Measurements from ENCODE around the gene SZT2.
"Not testable (repeated sequence)": the region's sequence is repeated elsewhere in the genome, so short reads cannot be mapped to it uniquely, and the experiment has no call there.

SZT2 gene

DNA sequence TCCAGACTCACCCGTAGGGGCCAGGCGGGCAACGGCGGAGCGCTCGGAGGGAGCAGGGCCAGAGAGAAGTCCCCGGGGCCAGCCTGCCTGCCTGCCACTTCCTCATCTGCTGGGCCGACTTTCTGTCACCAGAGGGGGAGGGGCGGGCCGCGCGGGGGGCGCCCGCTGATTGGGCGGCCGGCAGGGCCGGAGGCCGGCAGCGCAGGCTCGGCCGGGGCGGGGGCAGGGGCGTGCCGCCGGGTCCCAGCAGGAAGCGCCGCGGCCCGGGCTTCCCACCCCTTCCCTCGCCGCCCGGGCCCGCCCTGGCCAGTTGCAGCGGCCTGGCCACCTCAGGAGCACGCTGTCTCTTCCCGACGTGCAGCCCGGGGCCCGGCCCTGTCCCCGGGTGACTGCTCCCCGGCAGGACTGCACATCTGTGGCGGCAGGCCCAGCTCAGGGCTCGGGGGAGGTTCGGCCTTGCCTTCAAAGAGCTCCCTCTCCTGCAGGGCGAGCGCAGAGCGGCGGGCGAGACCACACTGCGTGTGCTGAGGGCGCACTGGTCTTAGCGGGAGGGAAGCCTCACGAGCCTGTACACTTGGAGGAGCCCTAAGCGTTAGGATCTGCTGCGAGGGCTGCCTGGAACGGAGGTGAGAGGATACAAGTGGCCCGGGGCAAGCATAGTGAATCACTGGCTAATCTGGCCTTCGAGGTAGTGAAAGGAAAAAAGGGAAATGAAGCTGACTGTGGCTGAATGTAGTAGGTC lies 21.6 kb upstream of the SZT2 start, which contains the start of gene ELOVL1:
Gene ELOVL1, minus strand, starts transcription at position 108 of the 742 bp plus-strand sequence. CDS start 2,402 bp downstream, outside the sequence.
- peak within 1 kb of the TSS; percentile 83 for H3K4me3 ChIP-seq (ENCODE audit: low read depth, low read length)
- peak; percentile 37 for TF ChIP-seq MYC (IDR thresholded peaks at IDR 0.05; ENCODE audit: low read depth, low read length)
- TF ChIP-seq, protein P1, sequence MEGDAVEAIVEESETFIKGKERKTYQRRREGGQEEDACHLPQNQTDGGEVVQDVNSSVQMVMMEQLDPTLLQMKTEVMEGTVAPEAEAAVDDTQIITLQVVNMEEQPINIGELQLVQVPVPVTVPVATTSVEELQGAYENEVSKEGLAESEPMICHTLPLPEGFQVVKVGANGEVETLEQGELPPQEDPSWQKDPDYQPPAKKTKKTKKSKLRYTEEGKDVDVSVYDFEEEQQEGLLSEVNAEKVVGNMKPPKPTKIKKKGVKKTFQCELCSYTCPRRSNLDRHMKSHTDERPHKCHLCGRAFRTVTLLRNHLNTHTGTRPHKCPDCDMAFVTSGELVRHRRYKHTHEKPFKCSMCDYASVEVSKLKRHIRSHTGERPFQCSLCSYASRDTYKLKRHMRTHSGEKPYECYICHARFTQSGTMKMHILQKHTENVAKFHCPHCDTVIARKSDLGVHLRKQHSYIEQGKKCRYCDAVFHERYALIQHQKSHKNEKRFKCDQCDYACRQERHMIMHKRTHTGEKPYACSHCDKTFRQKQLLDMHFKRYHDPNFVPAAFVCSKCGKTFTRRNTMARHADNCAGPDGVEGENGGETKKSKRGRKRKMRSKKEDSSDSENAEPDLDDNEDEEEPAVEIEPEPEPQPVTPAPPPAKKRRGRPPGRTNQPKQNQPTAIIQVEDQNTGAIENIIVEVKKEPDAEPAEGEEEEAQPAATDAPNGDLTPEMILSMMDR (IDR thresholded peaks at IDR 0.05; ENCODE audit: low read depth, low read length), result peak; percentile 12
- TF ChIP-seq, protein P2, sequence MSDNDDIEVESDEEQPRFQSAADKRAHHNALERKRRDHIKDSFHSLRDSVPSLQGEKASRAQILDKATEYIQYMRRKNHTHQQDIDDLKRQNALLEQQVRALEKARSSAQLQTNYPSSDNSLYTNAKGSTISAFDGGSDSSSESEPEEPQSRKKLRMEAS (IDR thresholded peaks at IDR 0.05; ENCODE audit: low read depth, low read length), result peak; percentile 41
- peak; percentile 71 for TF ChIP-seq POLR2A (IDR thresholded peaks at IDR 0.05; ENCODE audit: extremely low read depth, insufficient read length)
- DNase-seq (ENCODE audit: low read depth), result peak; percentile 94

DNA sequence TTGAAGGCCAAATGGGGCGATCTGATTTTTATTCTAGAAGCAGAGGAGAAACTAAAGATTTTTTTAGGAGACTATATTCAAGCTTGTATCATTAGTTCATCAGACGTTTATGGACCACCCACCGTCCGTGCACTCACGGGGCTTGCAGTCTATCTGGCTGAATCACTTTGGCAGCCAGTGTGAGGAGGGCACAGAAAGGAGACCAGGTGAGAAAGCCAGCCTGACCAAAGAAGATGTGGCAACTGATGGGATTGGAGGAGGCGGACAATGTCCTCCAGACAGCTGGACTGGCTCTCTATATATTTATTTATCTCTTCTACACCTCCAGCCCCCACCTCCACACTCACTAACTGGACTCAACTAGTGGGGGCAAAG lies 21.1 kb upstream of the SZT2 start:
- TF ChIP-seq POLR2A (IDR thresholded peaks at IDR 0.05; ENCODE audit: extremely low read depth, insufficient read length) (no peak), MYC (IDR thresholded peaks at IDR 0.05; ENCODE audit: low read depth, low read length) (no peak)
- TF ChIP-seq, protein P1 (IDR thresholded peaks at IDR 0.05; ENCODE audit: low read depth, low read length), result no peak
- TF ChIP-seq, protein P2 (IDR thresholded peaks at IDR 0.05; ENCODE audit: low read depth, low read length), result no peak
- peak overlapping the region; percentile 71 for H3K4me3 ChIP-seq (ENCODE audit: low read depth, low read length)
- no peak for DNase-seq (ENCODE audit: low read depth)

DNA sequence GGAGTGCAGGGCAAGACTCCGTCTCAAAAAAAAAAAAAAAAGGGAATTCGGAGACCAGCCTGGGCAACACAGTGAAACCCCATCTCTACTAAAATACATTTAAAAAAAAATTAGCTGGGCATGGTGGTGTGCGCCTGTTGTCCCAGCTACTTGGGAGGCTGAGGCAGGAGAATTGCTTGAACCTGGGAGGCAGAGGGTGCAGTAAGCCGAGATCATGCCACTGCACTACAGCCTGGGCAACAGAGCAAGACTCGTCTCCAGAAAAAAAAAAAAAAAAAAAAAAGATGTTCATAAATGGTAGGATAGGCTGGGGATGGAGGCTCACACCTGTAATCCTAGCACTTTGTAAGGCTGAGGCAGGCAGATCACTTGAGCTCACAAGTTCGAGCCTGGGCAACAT lies 19.9 kb upstream of the SZT2 start:
- not testable (repeated sequence) for DNase-seq (ENCODE audit: low read depth); H3K4me3 ChIP-seq (ENCODE audit: low read depth, low read length)

DNA sequence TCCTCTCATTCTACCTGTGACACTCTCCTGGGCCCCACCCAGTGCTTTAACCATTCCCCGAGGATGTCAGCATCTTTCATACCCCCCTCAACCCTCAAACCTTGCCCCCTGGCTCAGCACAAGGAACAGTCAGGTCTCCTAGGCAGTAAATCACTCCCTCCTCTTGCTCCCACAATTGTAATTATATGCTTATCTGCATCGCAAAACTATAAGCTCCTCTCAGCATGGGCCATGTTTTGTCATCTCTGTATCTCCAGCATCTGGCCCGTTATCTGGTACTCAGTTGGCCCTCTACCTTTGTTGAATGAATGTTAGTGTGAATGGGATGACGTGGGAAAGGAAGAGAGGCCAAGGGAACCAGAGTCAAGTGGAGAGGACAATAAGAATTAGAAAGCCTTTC lies 19.1 kb upstream of the SZT2 start:
- no peak for DNase-seq (ENCODE audit: low read depth)
- H3K4me3 ChIP-seq (ENCODE audit: low read depth, low read length), result no peak overlapping the region
- TF ChIP-seq POLR2A (IDR thresholded peaks at IDR 0.05; ENCODE audit: extremely low read depth, insufficient read length) (no peak), MYC (IDR thresholded peaks at IDR 0.05; ENCODE audit: low read depth, low read length) (no peak)
- TF ChIP-seq, protein P2 (IDR thresholded peaks at IDR 0.05; ENCODE audit: low read depth, low read length), result no peak
- TF ChIP-seq, protein P1 (IDR thresholded peaks at IDR 0.05; ENCODE audit: low read depth, low read length), result no peak

DNA sequence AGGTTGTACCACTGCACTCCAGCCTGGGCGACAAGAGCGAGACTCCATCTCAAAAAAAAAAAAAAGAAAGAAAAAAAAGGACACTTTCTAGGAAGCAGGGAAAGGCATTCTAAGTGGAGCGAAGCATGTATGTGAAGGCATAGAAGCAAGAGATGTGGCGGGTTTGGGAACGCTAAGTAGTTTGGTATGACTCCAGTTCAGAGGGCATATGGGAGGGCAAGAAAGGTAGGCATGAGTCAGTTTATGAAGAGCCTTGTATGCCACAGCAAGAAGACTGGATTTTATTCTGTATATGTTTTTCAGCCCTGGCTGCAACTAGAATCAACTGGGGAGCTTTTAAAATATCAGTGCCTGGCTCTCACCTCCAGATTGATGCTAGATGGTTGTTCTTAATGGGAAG lies 17.5 kb upstream of the SZT2 start:
- TF ChIP-seq POLR2A (IDR thresholded peaks at IDR 0.05; ENCODE audit: extremely low read depth, insufficient read length) (no peak), MYC (IDR thresholded peaks at IDR 0.05; ENCODE audit: low read depth, low read length) (no peak)
- TF ChIP-seq, protein P1 (IDR thresholded peaks at IDR 0.05; ENCODE audit: low read depth, low read length), result no peak
- TF ChIP-seq, protein P2 (IDR thresholded peaks at IDR 0.05; ENCODE audit: low read depth, low read length), result no peak
- no peak for DNase-seq (ENCODE audit: low read depth)
- no peak overlapping the region for H3K4me3 ChIP-seq (ENCODE audit: low read depth, low read length)

DNA sequence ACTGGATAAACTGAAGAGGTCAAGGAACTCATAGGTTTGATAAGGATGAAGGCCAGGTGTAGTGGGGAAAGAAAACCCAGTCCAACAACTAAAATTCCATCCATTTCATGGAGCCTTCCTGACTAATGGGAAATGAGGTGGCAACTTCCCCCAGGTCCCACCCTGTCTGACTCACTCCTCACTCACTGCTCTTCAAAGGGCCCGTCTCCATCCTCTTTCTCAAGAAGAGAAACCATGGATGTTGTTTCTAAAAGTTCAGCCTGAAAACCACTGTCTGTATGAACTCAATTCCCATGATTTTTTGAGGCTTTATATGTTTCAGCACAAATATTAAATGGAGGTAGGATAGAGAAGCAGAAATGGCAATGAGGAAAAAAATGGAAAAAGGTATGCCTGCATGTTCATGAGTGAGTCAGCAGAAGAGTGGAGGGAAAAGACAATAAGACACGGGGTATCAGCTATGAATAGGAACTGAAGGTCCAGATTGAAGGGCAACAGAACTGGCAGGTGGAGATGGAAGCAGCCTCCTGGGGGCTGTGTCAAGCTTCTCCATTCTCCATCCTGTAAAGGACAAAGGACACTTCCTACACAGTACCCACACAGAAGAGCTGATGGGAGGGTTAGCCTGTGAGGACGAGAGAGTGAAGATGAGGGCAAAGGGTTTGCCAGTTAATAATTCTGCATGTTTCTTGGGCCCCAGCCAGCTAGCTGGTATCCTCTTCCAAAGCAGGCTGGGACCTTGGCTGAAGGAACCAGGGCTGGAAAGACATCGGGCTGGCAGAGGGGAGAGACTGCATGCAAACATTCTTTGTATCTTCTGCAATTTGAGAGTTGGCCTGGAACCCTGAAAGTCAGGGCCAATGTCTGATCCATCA lies 16.4 kb upstream of the SZT2 start:
- H3K4me3 ChIP-seq (ENCODE audit: low read depth, low read length), result no peak overlapping the region
- DNase-seq (ENCODE audit: low read depth), result no peak
- TF ChIP-seq MYC (IDR thresholded peaks at IDR 0.05; ENCODE audit: low read depth, low read length) (no peak), POLR2A (IDR thresholded peaks at IDR 0.05; ENCODE audit: extremely low read depth, insufficient read length) (no peak)
- TF ChIP-seq, protein P1 (IDR thresholded peaks at IDR 0.05; ENCODE audit: low read depth, low read length), result no peak

Data from NB4 (cell line).